ENCODE measurements around the gene LRFN3.
"Not testable (repeated sequence)": the region's sequence is repeated elsewhere in the genome, so short reads cannot be mapped to it uniquely, and the experiment has no call there.

LRFN3 gene

DNA sequence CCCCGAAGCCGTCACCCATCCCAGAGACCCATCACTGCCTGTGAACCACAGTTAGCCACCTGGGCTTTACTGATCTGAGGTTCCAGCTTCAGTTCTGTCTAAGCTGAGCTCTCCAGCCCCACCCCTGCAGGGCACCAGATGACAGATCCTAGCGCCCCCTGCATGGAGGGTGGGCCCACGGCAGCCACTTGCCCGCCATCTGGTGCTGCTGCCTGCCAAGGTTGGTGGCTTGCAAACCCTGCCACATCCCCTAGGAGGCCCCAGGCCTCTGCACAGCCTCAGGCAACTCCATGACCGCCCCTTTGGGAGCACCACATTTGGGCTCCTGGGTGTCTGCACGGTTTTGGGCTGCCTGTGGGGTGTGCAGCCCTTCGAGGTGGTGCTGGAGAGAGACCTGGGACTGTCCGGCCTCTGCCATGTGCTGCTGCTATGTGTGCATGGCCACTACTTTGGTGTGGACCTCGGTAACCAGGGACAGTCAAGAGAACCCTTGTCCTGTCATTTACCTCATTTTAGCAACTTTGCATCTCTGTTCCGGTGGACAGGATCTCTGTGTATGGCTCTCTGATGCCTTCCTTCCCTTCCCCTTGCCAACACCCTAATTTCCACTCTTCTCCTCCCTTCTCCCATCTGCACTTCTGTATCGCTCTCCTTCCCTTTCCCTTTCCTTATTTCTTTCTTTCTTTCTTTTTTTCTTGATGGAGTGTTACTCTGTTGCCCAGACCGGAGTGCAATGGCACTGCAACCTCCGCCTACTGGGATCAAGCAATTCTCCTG, 41.5 kb downstream of the LRFN3 start:
- no peak for DNase-seq (ENCODE audit: low read depth)

DNA sequence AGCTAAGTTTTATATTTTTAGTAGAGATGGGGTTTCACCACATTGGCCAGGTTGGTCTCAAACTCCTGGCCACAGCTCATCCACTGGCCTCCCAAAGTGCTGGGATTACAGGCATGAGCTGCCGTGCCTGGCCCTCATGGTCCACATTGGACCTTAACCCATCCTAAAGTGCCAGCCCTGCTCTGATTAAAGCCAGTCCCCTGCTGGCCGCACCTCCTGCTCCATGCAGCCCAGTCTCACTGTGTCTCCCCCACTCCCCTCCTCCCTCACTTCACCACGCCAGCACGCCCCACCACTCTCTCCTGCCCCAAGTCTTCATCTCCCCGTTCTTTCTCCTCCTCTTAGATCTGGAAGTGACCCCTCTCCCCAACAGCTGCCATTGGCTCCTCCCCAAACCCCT, 42.1 kb downstream of the LRFN3 start:
- DNase-seq (ENCODE audit: low read depth), result no peak

DNA sequence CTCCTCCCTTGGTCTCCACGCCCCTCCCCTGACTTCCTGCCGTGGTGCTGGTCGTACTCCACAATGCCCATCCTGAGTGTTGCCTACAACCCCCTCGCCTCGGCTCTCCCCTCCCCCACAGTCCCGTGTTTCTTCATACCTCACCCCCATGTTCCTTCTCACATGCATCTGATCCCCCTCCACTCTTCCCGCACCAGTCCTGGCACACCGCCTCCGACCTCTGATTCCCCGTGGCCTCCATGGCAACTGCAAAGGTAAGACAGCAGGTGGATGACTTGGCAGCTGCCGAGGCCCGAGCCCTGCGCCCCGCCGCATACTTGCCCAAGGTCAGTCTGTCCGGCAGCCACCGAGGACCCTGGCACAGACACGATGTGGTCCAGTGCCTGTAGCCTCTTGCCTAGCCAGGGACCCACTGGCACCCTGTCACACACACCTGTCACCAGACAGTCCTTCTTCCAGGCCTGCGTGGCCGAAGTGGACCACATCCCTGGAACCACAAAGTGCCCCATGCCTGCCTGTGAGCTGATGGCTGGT, 42.7 kb downstream of the LRFN3 start:
- DNase-seq (ENCODE audit: low read depth), result no peak

DNA sequence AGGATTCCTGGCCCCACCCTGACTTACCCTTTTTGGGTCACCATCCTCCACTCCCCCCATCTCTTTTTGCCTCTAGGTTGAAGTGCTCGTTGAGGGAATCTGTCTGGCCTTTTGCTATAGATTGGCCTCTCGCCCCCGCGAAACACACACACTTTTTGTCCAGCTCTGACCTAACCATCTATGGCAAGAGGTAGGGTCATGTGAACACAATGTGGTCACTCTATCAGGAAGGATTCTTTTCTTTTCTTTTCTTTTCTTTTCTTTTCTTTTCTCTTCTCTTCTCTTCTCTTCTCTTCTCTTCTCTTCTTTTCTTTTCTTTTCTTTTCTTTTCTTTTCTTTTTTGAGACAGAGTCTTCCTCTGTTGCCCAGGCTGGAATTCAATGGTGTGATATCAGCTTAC, 44.8 kb downstream of the LRFN3 start:
- not testable (repeated sequence) for DNase-seq (ENCODE audit: low read depth)

DNA sequence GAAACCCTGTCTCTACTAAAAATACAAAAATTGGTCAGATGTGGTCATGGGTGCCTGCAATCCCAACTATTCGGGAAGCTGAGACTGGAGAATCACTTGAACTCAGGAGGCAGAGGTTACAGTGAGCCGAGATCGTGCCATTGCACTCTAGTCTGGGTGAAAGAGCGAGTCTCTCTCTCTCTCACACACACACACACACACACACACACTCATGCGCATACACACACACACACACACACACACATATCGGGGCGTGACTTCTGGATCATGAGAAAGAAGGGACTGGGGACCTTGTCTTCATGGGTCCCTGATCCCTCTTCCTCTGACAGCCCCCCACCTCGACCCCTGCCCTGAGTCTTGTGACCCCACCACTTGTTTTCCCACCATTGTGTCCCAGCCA, 47.0 kb downstream of the LRFN3 start:
- DNase-seq (ENCODE audit: low read depth), result no peak

DNA sequence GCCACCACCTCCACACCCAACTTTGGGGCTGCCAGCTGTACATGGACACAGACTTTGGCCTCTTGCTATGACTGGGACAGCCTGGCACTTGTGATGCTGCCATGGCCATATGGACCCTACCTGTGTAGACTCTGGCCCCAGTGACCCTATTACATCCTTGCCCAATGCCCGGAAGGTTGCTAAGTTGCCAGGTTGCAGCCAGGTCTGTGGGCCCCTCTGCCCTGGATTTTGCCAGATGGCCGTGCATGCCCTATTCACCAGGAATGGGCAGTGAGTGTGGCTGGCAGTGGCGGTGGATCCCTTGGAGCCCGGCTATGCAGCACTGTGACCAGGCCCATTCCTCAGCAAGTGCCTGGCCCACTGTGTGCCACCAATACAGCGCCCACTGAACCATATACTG, 49.9 kb downstream of the LRFN3 start:
- no peak for DNase-seq (ENCODE audit: low read depth)

DNA sequence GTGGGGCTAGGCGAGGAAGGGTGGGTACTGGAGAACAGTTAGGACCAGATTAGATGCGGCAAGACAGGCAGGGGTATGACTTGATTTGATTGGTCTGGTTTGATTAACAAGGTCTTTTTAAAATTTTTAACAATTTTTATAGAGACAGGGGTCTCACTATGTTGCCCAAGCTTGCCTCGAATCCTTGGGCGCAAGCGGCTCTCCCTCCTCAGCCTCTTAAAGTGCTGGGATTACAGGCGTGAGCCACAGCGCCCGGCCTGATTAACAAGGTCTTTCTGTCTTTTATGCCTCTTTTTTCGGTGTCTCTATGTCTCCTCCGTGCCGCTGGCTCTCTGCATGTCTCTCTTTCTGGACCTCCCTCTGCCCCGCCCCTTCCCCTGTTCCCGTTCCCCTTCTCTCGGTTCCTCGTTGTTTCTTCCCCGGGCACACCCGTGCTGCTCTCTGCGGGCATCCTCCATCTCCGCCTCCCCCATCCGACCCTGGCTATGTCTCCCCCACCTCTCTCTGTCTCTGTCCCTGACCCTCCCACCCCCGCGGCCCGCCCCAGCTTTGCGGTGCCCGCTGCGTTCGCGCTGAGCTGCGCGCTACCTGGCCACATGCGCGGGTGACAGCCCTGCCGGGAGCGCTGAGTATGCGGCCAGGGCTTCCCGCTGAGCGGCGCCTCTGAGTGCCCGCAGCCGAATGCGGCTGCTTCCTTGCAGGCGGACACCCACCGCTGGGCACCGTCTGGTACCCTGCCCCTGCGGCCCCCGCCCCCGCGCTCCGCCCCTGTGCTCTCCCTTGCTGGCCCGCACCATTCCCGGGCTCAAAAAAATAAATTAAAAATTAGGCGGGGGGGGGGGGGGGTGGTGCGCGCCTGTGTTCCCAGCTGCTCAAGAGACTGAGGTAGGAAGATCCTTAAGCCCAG, 50.7 kb downstream of the LRFN3 start:
- DNase-seq (ENCODE audit: low read depth), result no peak

DNA sequence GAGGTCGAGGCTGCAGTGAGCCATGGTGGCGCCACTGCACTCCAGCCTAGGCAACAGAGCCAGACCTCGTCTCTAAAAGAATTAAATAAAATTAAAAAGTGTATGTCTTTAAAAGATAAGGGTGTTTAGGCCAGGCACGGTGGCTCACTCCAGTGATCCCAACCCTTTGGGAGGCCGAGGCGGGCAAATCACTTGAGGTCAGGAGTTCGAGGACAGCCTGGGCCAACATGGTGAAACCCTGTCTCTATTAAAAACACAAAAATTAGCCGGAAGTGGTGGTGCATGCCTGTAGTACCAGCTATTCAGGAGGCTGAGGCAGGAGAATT, 51.4 kb downstream of the LRFN3 start:
- no peak for DNase-seq (ENCODE audit: low read depth)

DNA sequence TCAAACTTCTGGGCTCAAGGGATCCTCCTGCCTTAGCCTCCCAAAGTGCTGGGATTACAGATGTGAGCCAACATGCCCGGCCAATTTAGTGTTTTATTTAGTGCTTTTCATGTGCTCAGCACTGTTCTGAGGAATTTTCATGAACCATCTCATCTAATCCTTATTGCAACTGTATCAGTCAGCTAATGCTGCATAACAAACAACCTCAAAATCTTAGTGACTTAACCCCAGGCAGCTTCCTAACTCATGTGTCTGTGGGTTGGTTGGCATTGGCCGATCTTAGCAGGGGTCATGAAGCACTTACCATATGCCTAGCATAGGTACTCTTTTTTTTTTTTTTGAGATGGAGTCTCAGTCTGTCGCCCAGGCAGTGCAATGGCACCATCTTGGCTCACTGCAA, 52.6 kb downstream of the LRFN3 start:
- no peak for DNase-seq (ENCODE audit: low read depth)

DNA sequence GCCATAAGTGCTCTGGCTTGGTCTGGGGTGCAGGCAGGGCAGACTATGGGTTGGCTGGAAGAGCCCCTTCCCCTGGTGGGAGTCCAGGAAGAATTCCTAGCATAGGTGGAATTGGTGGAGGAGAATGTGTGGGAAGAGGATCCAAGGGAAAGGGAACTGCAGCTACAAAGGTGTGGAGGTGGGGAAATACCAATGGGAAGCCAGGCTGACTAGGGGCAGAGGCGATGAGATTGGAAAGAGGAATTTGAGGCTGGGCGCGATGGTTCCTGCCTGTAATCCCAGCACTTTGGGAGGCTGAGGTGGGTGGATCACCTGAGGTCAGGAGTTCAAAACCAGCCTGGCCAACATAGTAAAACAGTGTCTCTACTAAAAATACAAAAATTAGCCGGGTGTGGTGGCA, 54.0 kb downstream of the LRFN3 start:
- no peak for DNase-seq (ENCODE audit: low read depth)

DNA sequence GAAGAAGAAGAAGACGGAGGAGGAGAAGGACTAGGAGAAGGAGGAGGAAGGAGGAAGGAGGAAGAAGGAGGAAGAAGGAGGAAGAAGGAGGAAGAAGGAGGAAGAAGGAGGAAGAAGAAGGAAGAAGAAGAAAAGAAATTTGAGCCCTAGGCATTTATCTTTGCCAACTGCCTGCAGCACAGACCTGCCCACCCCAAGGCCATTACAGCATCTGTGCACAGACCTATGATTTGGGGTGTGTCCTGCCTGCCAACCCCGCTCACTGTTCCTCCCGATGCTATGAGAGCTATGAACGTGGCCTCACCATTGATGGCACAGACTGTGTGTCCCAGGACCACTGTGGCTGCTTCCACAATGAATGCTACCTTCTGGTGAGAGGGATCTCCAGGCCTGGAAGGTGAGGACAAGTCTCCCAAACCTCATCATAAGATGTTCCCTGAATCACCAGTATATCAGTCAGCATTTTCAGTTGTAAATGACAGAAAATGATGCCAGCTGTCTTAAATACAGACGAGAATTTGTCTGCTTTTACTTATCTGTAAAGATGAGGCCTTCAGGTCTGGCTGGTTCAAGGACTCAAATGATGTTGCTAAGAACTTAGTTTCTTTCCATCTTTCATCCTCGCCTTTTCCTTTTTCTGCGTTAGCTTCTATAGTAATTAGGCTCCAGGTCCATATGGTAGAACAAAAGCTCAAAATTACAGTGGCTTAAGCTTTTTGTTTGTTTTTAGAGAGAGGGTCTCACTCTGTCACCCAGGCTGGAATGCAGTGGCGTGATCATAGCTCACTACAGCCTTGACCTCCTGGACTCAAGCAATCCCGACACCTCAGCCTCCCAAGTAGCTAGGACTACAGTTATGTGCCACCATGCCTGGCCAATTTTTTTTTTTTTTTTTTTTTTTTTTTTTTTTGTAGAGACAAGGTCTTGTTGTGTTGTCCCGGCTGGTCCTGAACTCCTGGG, 54.9 kb downstream of the LRFN3 start:
- DNase-seq (ENCODE audit: low read depth), result no peak

DNA sequence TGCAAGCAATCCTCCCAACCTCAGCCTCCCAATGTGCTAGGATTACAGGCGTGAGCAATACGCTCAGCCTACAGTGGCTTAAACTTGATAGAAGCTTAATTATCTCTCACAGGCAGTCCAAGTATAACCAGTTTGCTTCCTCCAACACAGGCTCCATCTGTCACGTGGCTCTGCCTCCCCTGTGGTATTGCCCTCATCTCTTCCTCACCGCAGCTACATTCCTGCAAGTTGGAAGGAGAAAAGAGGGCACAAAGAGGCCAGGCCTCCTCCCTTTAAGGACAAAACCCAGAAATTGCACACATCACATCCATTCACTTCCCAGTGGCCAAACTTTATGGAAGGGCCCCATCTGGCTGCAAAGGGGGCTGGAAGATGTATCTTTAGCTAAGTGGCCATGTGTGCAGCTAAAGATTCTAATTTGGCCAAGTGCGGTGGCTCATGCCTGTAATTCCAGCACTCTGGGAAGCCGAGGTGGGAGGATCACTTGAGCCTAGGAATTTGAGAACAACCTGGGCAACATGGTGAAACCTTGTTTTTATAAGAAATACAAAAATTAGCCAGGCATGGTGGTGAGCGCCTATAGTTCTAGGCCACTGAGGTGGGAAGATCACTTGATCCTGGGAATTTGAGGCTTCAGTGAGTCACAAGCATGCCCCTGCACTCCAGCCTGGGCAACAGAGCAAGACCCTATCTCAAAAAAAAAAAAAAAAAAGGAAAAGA, 55.7 kb downstream of the LRFN3 start:
- peak; percentile 21 for DNase-seq (ENCODE audit: low read depth)

DNA sequence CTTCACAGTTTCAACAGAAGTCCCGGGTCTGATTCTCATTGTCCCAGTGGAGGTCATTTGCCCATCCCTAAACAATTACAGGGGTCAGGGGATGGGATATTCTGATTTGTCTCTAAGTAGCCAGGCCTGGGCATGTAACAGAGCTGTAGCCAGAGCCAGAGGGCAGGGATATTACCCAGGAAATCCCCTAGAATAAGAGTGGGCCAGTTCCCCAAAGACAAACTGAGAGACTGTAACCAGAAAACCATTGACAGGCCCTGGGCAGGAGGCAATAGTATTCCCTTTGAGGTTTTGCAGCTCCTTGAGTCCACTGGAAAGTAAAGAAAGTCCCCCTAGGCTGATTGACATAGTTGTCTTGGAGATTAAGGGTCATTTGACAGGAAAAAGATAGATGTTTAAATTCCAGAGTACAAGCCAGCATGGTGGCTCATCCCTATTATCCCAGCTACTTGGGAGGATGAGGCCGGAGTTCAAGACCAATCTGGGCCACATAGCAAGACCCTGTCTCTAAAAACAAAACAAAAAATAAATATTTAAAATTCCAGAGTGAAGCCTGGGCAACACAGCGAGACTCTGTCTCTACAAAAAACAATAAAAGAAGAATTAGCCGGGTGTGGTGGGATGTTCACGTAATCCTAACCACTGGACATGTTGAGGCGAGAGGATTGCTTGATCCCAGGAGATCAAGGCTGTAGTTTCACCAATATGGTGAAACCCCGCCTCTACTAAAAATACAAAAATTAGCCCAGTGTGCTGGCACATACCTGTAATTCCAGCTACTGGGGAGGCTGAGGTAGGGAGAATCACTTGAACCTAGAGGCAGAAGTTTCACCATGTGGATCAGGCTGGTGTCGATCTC, 57.0 kb downstream of the LRFN3 start:
- no peak for DNase-seq (ENCODE audit: low read depth)

DNA sequence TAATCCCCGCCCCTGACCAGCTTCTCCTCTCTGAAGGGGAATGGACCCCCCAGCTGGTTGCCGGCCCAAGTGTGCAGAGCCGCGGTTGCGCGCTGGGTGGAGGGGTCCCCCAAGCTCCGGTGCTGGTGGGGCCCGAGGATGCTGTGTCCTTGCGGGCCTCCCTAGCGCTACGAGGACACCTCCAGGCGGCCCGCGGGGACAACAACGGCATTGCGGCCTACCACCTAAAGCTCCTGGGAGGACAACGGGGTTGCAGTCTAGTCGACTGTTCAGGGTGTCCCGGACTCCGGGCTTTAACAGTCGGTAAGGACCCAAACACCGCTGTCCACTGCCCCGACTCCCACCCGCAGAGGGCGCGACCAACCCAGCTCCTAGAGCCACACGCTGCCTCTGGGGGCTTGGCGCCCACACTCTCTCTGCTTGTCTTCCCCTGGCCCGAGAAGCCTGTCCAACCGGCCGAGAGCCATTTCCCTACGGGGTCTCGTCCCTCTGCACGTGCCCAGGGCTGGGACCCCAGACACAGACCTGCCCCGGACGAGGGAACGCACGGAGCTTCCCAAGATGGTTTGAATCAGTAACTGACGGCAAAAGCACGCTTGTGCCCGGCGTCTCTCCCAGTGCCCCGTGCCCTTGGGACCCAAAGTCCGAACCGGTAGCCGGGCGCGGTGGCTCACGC, 57.9 kb downstream of the LRFN3 start:
- DNase-seq (ENCODE audit: low read depth), result no peak
